ENCODE results near the gene NRSN2.
"Not testable (repeated sequence)": the region's sequence is repeated elsewhere in the genome, so short reads cannot be mapped to it uniquely, and the experiment has no call there.

Gene NRSN2

DNA sequence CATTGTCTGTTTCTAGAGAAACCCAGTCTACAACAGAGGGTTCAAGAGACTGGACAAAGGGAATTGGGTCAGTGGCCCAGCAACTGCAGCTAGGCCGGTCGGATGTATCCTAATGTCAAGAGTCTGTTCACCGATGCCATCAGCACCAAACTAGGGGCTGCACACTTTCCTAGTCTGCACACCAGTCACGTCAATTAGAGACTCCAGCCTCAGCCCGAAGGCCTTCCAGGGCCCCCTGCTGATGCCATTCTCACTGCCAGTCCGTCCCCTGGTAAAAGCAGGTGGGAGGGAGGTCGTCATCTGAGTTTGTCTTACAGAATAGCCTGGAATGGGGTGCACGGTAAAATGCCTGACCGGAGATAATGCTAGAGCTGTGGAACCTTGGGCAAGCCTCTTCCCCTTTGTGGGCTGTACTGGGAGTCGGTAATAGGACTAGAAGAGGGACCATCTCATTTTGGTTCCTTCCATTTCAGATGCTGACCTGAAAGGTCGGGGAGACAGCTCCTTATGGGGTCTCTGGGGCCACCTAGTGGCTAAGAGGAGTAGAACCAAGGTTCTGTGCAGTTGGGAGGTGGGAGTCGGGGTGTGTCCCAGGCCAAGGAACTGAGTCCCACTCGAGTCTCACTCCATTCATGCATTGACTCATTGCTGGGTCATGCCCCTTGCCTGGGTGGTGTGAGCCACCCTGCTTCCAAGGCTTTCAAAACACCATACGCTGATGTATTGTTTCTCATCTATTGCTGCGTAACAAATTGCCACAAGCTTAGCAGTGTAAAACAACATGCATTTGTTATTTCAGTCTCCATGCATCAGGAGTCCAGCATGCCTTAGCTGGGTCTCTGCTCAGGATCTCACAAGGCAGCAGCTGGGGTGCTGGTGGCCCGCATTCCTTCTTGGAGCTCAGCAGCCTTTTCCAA is 16.4 kb upstream of the NRSN2 start:
- H3K27me3 Mint-ChIP-seq = no peaks in the 10 kb centered on the region
- DNase-seq (peak; percentile 71 to 72), ATAC-seq (peak; percentile 57)
- no peak overlapping the region for H3K4me3 Mint-ChIP-seq
- H3K4me1 Mint-ChIP-seq = peaks cover 35% of the 10 kb centered on the region
- H3K9me3 Mint-ChIP-seq = no peaks in the 10 kb centered on the region
- H3K27ac Mint-ChIP-seq = peak overlapping the region in 1 of 2 donors; percentile 50

- H3K4me3 Mint-ChIP-seq = no peak overlapping the region
- no peak overlapping the region for H3K27ac Mint-ChIP-seq
- no peaks in the 10 kb centered on the region for H3K9me3 Mint-ChIP-seq
- ATAC-seq (no peak), DNase-seq (no peak)
- H3K27me3 Mint-ChIP-seq = no peaks in the 10 kb centered on the region
- H3K4me1 Mint-ChIP-seq = peaks cover 22% of the 10 kb centered on the region
These were observed 12.3 kb upstream of the NRSN2 start for GRCh38 chr20:334578-334977.

DNA sequence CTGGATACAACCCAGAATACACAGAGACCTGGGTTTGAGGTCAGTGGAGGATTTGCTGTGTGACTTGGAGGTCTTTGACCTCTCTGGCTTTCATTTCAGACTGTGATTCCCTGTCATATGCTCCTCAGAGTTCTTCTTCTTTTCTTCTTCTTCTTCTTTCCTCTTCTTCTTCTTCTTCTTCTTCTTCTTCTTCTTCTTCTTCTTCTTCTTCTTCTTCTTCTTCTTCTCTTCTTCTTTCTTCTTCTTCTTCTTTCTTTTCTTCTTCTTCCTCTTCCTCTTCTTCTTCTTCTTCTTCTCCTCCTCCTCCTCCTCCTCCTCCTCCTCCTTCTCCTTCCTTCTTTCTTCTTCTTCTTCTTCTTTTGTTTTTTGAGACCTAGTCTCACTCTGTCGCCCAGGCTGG is 10.9 kb upstream of the NRSN2 start:
- not testable (repeated sequence) for DNase-seq, H3K4me1 Mint-ChIP-seq, H3K27me3 Mint-ChIP-seq, ATAC-seq, H3K9me3 Mint-ChIP-seq, H3K4me3 Mint-ChIP-seq
- peak overlapping the region; percentile 28 to 43 for H3K27ac Mint-ChIP-seq

GRCh38 chr20:341682-342081 is 5.2 kb upstream of the NRSN2 start:
- ATAC-seq (peak; percentile 90), DNase-seq (peak in 1 of 2 donors; percentile 38)
- H3K4me1 Mint-ChIP-seq = peaks cover 7% of the 10 kb centered on the region
- H3K9me3 Mint-ChIP-seq = peaks cover 0 to 5% of the 10 kb centered on the region in 2 donors
- H3K27me3 Mint-ChIP-seq = peaks cover 6% of the 10 kb centered on the region
- no peak overlapping the region for H3K4me3 Mint-ChIP-seq
- H3K27ac Mint-ChIP-seq = no peak overlapping the region

DNA sequence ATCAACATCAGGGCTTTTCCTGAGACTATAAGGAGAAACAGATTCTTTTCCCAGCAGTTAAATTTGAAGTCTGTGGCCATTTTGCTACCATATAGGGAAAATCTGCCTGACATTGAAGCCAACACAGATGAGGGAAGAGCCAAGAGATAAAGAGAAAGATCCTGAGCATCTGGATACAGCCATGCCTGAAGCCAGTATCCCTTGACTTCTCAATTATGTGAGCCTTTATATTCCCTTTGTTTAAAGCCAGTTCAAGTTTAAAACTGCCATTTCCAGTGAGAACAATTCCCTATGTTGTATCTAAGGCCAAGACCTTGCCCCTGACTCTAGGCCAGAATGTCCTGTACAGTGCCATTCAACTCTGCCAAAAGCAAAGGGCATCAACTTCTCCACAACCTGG is 3.8 kb upstream of the NRSN2 start:
- peaks cover 11% of the 10 kb centered on the region for H3K4me1 Mint-ChIP-seq
- no peak for ATAC-seq
- no peak overlapping the region for H3K4me3 Mint-ChIP-seq
- H3K27ac Mint-ChIP-seq = no peak overlapping the region
- no peak for DNase-seq
- peaks cover 0 to 5% of the 10 kb centered on the region in 2 donors for H3K9me3 Mint-ChIP-seq
- H3K27me3 Mint-ChIP-seq = peaks cover 6% of the 10 kb centered on the region

GRCh38 chr20:346033-346639 is 775 bp upstream of the NRSN2 start:
- DNase-seq (no peak), ATAC-seq (no peak)
- Mint-ChIP-seq H3K27ac (peak overlapping the region; percentile 51 to 95), H3K27me3 (peaks cover 6% of the 10 kb centered on the region), H3K4me1 (peaks cover 19% of the 10 kb centered on the region), H3K4me3 (peak overlapping the region; percentile 92 to 97), H3K9me3 (peaks cover 0 to 5% of the 10 kb centered on the region in 2 donors)

GRCh38 chr20:347317-347639 is 367 bp downstream of the NRSN2 start:
- Mint-ChIP-seq H3K27ac (no peak overlapping the region), H3K27me3 (peaks cover 6% of the 10 kb centered on the region), H3K4me1 (peaks cover 19% of the 10 kb centered on the region), H3K9me3 (no peaks in the 10 kb centered on the region), H3K4me3 (peak overlapping the region; percentile 86 to 97)
- ATAC-seq = peak; percentile 10
- DNase-seq = no peak

DNA sequence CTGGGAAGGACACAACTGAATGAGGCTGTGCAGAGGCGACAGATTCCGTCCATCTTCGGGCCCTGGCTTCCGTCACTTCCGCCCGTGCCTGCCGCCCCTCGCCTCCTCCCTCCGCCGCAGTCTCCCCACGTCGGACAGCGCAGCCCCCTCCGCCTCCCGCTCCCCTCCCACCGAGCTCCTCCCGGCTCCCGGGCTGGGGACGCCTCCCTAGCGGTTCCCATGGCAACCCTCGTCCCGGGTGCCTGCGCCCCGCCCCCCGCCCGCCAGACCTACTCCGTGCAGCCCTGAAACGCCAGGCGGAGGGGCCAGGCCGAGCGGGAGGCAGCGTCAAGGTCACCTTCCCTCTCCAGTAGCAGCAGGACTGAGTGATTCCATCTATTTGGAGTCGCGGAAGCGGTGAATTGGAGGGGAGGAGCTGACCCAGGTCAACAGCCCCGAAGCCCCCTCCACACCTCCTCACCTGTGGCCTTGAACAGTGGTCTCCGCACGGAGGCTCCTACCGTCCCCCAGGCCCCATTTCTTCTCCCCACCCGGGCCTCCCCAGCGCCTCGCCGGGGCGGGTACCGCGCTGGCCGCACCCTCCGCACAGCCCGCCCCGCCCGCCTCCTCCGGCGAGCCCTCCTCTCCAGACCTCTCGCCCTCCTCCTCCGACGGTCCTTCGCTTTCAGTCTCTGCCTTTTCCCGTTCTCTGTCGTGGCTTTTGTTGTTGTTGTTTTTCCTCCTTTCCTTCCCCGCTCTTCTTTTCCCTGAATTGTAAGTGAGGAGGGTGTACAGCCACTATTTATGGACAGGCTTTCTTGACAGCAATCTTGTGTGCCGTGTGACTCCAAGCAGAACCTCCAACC is 951 bp downstream of the NRSN2 start:
- H3K9me3 Mint-ChIP-seq = no peaks in the 10 kb centered on the region
- ATAC-seq = peak; percentile 83
- DNase-seq = peak; percentile 66 to 75

GRCh38 chr20:348972-349841 is 2.3 kb downstream of the NRSN2 start:
- ATAC-seq (no peak), DNase-seq (no peak)
- Mint-ChIP-seq H3K4me3 (no peak overlapping the region), H3K27ac (no peak overlapping the region), H3K4me1 (peaks cover 19% of the 10 kb centered on the region), H3K27me3 (peaks cover 6% of the 10 kb centered on the region), H3K9me3 (no peaks in the 10 kb centered on the region)

More for the DNA sequence above, 951 bp downstream of the NRSN2 start:
- peak overlapping the region; percentile 86 to 97 for H3K4me3 Mint-ChIP-seq
- peaks cover 19% of the 10 kb centered on the region for H3K4me1 Mint-ChIP-seq
- peak overlapping the region; percentile 35 to 88 for H3K27ac Mint-ChIP-seq
- H3K27me3 Mint-ChIP-seq = peaks cover 6% of the 10 kb centered on the region

DNA sequence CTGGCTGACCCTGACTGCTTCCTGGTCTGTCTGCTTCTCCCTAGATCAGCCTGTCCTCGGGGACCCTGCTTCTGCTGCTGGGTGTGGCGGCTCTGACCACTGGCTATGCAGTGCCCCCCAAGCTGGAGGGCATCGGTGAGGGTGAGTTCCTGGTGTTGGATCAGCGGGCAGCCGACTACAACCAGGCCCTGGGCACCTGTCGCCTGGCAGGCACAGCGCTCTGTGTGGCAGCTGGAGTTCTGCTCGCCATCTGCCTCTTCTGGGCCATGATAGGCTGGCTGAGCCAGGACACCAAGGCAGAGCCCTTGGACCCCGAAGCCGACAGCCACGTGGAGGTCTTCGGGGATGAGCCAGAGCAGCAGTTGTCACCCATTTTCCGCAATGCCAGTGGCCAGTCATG is 6.3 kb downstream of the NRSN2 start:
- DNase-seq (no peak), ATAC-seq (no peak)
- Mint-ChIP-seq H3K4me3 (no peak overlapping the region), H3K9me3 (no peaks in the 10 kb centered on the region), H3K27me3 (no peaks in the 10 kb centered on the region), H3K4me1 (peaks cover 14% of the 10 kb centered on the region), H3K27ac (no peak overlapping the region)

DNA sequence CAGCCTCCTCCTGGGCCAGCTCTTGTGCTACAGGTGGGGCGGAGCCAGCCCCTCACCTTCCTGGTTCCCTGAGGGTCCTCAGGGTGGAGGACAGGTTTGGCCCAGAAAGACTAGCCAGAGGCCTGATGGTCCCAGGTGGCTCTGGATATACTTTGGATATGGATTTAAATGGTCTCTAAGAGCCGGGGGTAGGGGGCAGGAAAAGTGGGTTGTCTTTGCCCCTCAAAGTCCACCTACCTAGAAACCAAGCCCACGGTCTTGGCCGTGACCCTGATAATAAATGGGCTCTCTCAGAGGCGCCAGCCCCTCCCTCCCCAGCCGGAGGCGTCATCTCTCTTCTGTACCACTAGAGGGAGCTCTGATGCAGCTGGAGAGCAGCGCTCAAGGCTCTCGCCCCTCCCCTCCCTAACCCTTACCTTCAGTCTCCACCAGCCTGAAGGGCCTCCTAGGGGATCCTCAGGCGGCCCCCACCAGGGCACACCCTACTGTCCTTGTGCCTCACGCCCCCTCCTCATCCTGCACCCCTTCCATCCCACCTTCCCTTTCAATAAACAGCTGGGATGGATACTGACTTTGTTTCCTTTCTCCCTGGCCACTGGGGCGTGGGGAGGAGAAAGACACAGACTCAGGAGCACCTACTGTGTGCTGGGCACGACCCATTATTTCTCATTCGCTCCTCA is 7.5 kb downstream of the NRSN2 start:
- no peaks in the 10 kb centered on the region for H3K9me3 Mint-ChIP-seq
- DNase-seq = peak; percentile 83 to 84
- H3K4me3 Mint-ChIP-seq = no peak overlapping the region
- H3K4me1 Mint-ChIP-seq = peaks cover 6% of the 10 kb centered on the region
- H3K27me3 Mint-ChIP-seq = no peaks in the 10 kb centered on the region
- peak; percentile 96 for ATAC-seq
- H3K27ac Mint-ChIP-seq = peak overlapping the region in 1 of 2 donors; percentile 79

DNA sequence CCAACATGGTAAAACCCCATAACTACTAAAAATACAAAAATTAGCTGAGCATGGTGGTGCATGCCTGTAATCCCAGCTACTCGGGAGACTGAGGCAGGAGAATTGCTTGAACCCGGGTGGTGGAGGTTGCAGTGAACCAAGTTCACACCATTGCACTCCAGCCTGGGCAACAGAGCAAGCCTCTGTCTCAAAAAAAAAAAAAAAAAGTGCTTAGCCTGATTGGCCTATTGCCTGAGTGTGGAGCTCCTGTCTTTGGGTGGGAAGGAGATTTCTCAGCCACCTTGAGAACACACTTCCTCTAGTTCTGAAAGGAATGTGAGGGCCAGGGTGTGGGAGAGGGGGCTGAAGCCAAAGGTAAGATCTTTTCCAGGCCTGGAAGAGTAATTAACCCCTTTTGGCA is 9.2 kb downstream of the NRSN2 start:
- H3K9me3 Mint-ChIP-seq, H3K4me1 Mint-ChIP-seq, H3K4me3 Mint-ChIP-seq, H3K27ac Mint-ChIP-seq, DNase-seq, H3K27me3 Mint-ChIP-seq, ATAC-seq: not testable (repeated sequence)

DNA sequence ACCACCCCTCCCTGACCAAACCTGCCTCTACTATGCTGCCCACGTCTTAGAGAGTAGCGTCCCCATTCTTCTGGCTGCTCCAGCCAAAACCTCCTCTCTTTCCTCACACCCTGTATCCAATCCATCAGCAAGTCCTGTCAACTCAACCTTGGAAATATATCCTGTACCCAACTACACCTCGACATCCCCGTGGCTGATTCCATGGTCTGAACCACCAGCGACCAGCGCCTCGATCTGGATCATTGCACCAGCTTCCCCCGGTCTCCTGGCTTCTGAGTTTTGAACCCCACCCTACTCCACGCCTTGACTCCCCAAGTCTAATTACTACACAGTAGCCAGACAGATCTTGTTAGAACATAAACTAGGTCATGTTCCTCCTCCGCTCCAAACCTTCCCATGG is 9.8 kb downstream of the NRSN2 start:
- Mint-ChIP-seq H3K9me3 (no peaks in the 10 kb centered on the region), H3K4me1 (peaks cover 6% of the 10 kb centered on the region), H3K27me3 (no peaks in the 10 kb centered on the region), H3K27ac (no peak overlapping the region), H3K4me3 (no peak overlapping the region)
- ATAC-seq (no peak), DNase-seq (no peak)

- no peak overlapping the region for H3K4me3 Mint-ChIP-seq
- H3K9me3 Mint-ChIP-seq = no peaks in the 10 kb centered on the region
- DNase-seq (no peak), ATAC-seq (no peak)
- H3K27ac Mint-ChIP-seq = no peak overlapping the region
- no peaks in the 10 kb centered on the region for H3K27me3 Mint-ChIP-seq
- peaks cover 26% of the 10 kb centered on the region for H3K4me1 Mint-ChIP-seq
These were observed 12.1 kb downstream of the NRSN2 start for GRCh38 chr20:358891-359555.

All from stimulated activated naive CD8-positive, alpha-beta T cell treated with anti-CD3 and anti-CD28 coated beads, Interleukin-15, amount 100 ng/mL, for 72 hours (primary cell).